Activated CD8-positive, alpha-beta T cell treated with anti-CD3 and anti-CD28 coated beads, Interleukin-2, amount 10 ng/mL, durations not matched to agents 7 days and 5 days (primary cell): Measurements from ENCODE around the gene AP4S1. TPM values are rescaled to one million over a fixed set of nuclear protein-coding genes. Genes with fewer than 3 reads are reported as not detected.
"Not testable (repeated sequence)": the region's sequence is repeated elsewhere in the genome, so short reads cannot be mapped to it uniquely, and the experiment has no call there.

Source experiments
- ATAC-seq: fragments of 150-1000 bp; cut with Tn5 transposase; one replicate; pipeline ENCODE4 v1.10.0; 2021; ENCODE audit warnings: moderate library complexity
- CTCF ChIA-PET: fragments of 350-600 bp; sonication (Branson Sonifier 250); formaldehyde crosslinking; loops from one replicate; lab custom pipeline; 2021; ENCODE audit warnings: antibody characterized with exemption; lab: Charles Lee
- POLR2A ChIA-PET: fragments of 350-600 bp; sonication (Branson Sonifier 250); formaldehyde crosslinking; loops from one replicate; lab custom pipeline; 2021; ENCODE audit warnings: antibody characterized with exemption; lab: Charles Lee
- DNase-seq: peaks from one replicate; pipeline ENCODE4 v3.0.0-alpha.2; 2020
- H3K27ac Mint-ChIP-seq: one replicate; pipeline ENCODE4 v1.8.0; 2021; ENCODE audit warnings: mild to moderate bottlenecking, mixed read lengths
- H3K27me3 Mint-ChIP-seq: one replicate; pipeline ENCODE4 v1.8.0; 2021; ENCODE audit warnings: low read depth, mixed read lengths
- H3K36me3 Mint-ChIP-seq: one replicate; pipeline ENCODE4 v1.8.0; 2021; ENCODE audit warnings: low read depth, mixed read lengths
- H3K4me1 Mint-ChIP-seq: one replicate; pipeline ENCODE4 v1.8.0; 2021; ENCODE audit warnings: low read depth, mixed read lengths
- H3K4me3 Mint-ChIP-seq: one replicate; pipeline ENCODE4 v1.8.0; 2021; ENCODE audit warnings: mild to moderate bottlenecking, mixed read lengths
- H3K9me3 Mint-ChIP-seq: one replicate; pipeline ENCODE4 v1.8.0; 2022; ENCODE audit warnings: mixed read lengths; ENCODE audit not compliant: insufficient read depth
- total RNA-seq, 2 experiments: library from RNA; stranded (reverse); gene quantifications; one replicate each; pipeline ENCODE4 v1.2.3, GENCODE V29; 2021

Gene AP4S1
- total RNA-seq, 2 experiments from 2014 or later: 7.6 to 7.7 TPM

GRCh38 chr14:31092160-31092708 is 66.8 kb downstream of the AP4S1 start:
- DNase-seq (no peak), ATAC-seq (no peak)
- H3K36me3 Mint-ChIP-seq: no peaks in the 10 kb centered on the region
- ChIA-PET POLR2A (no interaction called here), CTCF (no interaction called here)
- H3K27ac Mint-ChIP-seq: no peak overlapping the region
- H3K27me3 Mint-ChIP-seq: no peaks in the 10 kb centered on the region
- no peaks in the 10 kb centered on the region for H3K9me3 Mint-ChIP-seq
- no peaks in the 10 kb centered on the region for H3K4me1 Mint-ChIP-seq
- no peak overlapping the region for H3K4me3 Mint-ChIP-seq

- H3K36me3 Mint-ChIP-seq, H3K27me3 Mint-ChIP-seq, CTCF ChIA-PET, H3K4me1 Mint-ChIP-seq, H3K4me3 Mint-ChIP-seq, H3K9me3 Mint-ChIP-seq, ATAC-seq, H3K27ac Mint-ChIP-seq, DNase-seq: not testable (repeated sequence)
- POLR2A ChIA-PET: interaction anchor here (1.2 kb wide), 1 partner anchor 9 kb away, joined by 3 read pairs; no protein-coding TSS in a partner anchor
These were observed 68.7 kb downstream of the AP4S1 start for GRCh38 chr14:31093884-31094839.

- ATAC-seq, H3K9me3 Mint-ChIP-seq, H3K4me3 Mint-ChIP-seq, H3K27me3 Mint-ChIP-seq, DNase-seq, H3K4me1 Mint-ChIP-seq, H3K27ac Mint-ChIP-seq: not testable (repeated sequence)
- CTCF ChIA-PET: interaction anchor here (1.2 kb wide), 1 partner anchor 13 kb away, joined by 3 read pairs; no protein-coding TSS in a partner anchor
- peaks cover 19% of the 10 kb centered on the region for H3K36me3 Mint-ChIP-seq
- POLR2A ChIA-PET: interaction anchor here (0.8 kb wide), 1 partner anchor 31 kb away, joined by 3 read pairs; no protein-coding TSS in a partner anchor
These were observed 70.4 kb downstream of the AP4S1 start for GRCh38 chr14:31095817-31096216.

GRCh38 chr14:31096255-31096654 is 70.8 kb downstream of the AP4S1 start:
- Mint-ChIP-seq H3K4me1 (no peaks in the 10 kb centered on the region), H3K27me3 (no peaks in the 10 kb centered on the region), H3K36me3 (peaks cover 24% of the 10 kb centered on the region), H3K27ac (no peak overlapping the region), H3K9me3 (no peaks in the 10 kb centered on the region), H3K4me3 (no peak overlapping the region)
- ChIA-PET CTCF (interaction anchor here (1.2 kb wide), 1 partner anchor 14 kb away, joined by 3 read pairs; no protein-coding TSS in a partner anchor), POLR2A (interaction anchor here (0.8 to 1.3 kb wide), 2 partner anchors 11 to 32 kb away, joined by 3 to 5 read pairs; no protein-coding TSS in a partner anchor)
- ATAC-seq (no peak), DNase-seq (no peak)

GRCh38 chr14:31097081-31097480 is 71.6 kb downstream of the AP4S1 start:
- Mint-ChIP-seq H3K9me3 (no peaks in the 10 kb centered on the region), H3K4me1 (no peaks in the 10 kb centered on the region), H3K27me3 (no peaks in the 10 kb centered on the region), H3K27ac (no peak overlapping the region), H3K36me3 (peaks cover 31% of the 10 kb centered on the region), H3K4me3 (no peak overlapping the region)
- DNase-seq (no peak), ATAC-seq (no peak)
- ChIA-PET POLR2A (interaction anchor here (1.3 kb wide), 1 partner anchor 10 kb away, joined by 5 read pairs; no protein-coding TSS in a partner anchor), CTCF (no interaction called here)

- ATAC-seq (no peak), DNase-seq (no peak)
- Mint-ChIP-seq H3K36me3 (peaks cover 60% of the 10 kb centered on the region), H3K27me3 (no peaks in the 10 kb centered on the region), H3K4me3 (no peak overlapping the region), H3K4me1 (no peaks in the 10 kb centered on the region), H3K9me3 (no peaks in the 10 kb centered on the region), H3K27ac (no peak overlapping the region)
- POLR2A ChIA-PET: interaction anchor here (0.8 kb wide), 1 partner anchor 10 kb away, joined by 5 read pairs; no protein-coding TSS in a partner anchor
- CTCF ChIA-PET: interaction anchor here (1.0 kb wide), 1 partner anchor 22 kb away, joined by 3 read pairs; no protein-coding TSS in a partner anchor
These were observed 81.3 kb downstream of the AP4S1 start for GRCh38 chr14:31106768-31107167.

GRCh38 chr14:31109257-31109656 is 83.8 kb downstream of the AP4S1 start:
- Mint-ChIP-seq H3K27me3 (no peaks in the 10 kb centered on the region), H3K36me3 (peaks cover 55% of the 10 kb centered on the region), H3K9me3 (no peaks in the 10 kb centered on the region), H3K27ac (no peak overlapping the region), H3K4me1 (no peaks in the 10 kb centered on the region), H3K4me3 (no peak overlapping the region)
- DNase-seq (no peak), ATAC-seq (no peak)
- CTCF ChIA-PET: interaction anchor here (0.6 kb wide), 1 partner anchor 56 kb away, joined by 3 read pairs; no protein-coding TSS in a partner anchor
- POLR2A ChIA-PET: no interaction called here

- Mint-ChIP-seq H3K4me1 (no peaks in the 10 kb centered on the region), H3K4me3 (no peak overlapping the region), H3K9me3 (no peaks in the 10 kb centered on the region), H3K36me3 (peaks cover 53% of the 10 kb centered on the region), H3K27me3 (no peaks in the 10 kb centered on the region), H3K27ac (no peak overlapping the region)
- DNase-seq (no peak), ATAC-seq (no peak)
- POLR2A ChIA-PET: no interaction called here
- CTCF ChIA-PET: no interaction called here
These were observed 85.4 kb downstream of the AP4S1 start for GRCh38 chr14:31110872-31111271.

- ChIA-PET POLR2A (no interaction called here), CTCF (no interaction called here)
- H3K4me3 Mint-ChIP-seq: no peak overlapping the region
- ATAC-seq (no peak), DNase-seq (no peak)
- no peaks in the 10 kb centered on the region for H3K4me1 Mint-ChIP-seq
- no peak overlapping the region for H3K27ac Mint-ChIP-seq
- H3K27me3 Mint-ChIP-seq: no peaks in the 10 kb centered on the region
- peaks cover 65% of the 10 kb centered on the region for H3K36me3 Mint-ChIP-seq
- no peaks in the 10 kb centered on the region for H3K9me3 Mint-ChIP-seq
These were observed 88.3 kb downstream of the AP4S1 start for GRCh38 chr14:31113794-31114193.

- Mint-ChIP-seq H3K4me3 (no peak overlapping the region), H3K27me3 (no peaks in the 10 kb centered on the region), H3K4me1 (peaks cover 11% of the 10 kb centered on the region), H3K27ac (no peak overlapping the region), H3K9me3 (no peaks in the 10 kb centered on the region), H3K36me3 (peaks cover 65% of the 10 kb centered on the region)
- DNase-seq: no peak
- no peak for ATAC-seq
- ChIA-PET POLR2A (no interaction called here), CTCF (interaction anchor here (0.7 kb wide), 1 partner anchor 9 kb away, joined by 3 read pairs; no protein-coding TSS in a partner anchor)
These were observed 93.4 kb downstream of the AP4S1 start for GRCh38 chr14:31118892-31119291.

- DNase-seq: no peak
- H3K9me3 Mint-ChIP-seq: no peaks in the 10 kb centered on the region
- peaks cover 25% of the 10 kb centered on the region for H3K4me1 Mint-ChIP-seq
- no peak overlapping the region for H3K27ac Mint-ChIP-seq
- peaks cover 55% of the 10 kb centered on the region for H3K36me3 Mint-ChIP-seq
- no peak overlapping the region for H3K4me3 Mint-ChIP-seq
- ChIA-PET POLR2A (interaction anchor here (0.7 kb wide), 2 partner anchors 104 to 130 kb away, joined by 3 read pairs; no protein-coding TSS in a partner anchor), CTCF (no interaction called here)
- H3K27me3 Mint-ChIP-seq: no peaks in the 10 kb centered on the region
- ATAC-seq: no peak
These were observed 96.7 kb downstream of the AP4S1 start for GRCh38 chr14:31122098-31122611.
